HG02973 (cell line): Measurements from ENCODE around the gene GRID2.
"Not testable (repeated sequence)": the region's sequence is repeated elsewhere in the genome, so short reads cannot be mapped to it uniquely, and the experiment has no call there.

Experiments
- ATAC-seq: cut with Tn5 transposase; IDR thresholded peaks from one replicate; pipeline ENCODE4 v1.9.1; 2021; ENCODE audit warnings: moderate library complexity; ENCODE audit not compliant: unreplicated experiment

Gene GRID2

DNA sequence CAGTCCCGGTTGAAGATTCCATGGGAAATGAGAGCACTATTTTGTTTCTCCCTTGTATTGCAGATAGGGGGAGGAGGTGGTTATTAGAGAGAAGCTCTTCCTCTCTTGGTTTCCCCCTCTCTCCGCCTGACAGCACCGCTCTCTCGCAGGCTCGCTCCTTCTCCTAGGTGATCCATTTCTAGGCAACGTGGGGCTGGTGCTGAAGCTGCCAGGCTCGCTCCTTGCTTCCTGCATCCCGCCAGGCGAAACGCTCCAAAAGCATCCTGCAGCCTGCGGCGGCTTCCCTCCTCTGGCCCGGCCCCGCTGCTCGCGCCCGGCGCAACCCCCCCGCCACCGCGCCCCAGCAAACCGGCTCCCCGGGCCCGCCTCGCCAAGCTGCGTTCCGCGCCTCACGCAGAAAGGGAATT, at the start of gene GRID2:
Gene GRID2 (plus strand): TSS at position 346 of the 407 bp plus-strand sequence.
- no peak for ATAC-seq

DNA sequence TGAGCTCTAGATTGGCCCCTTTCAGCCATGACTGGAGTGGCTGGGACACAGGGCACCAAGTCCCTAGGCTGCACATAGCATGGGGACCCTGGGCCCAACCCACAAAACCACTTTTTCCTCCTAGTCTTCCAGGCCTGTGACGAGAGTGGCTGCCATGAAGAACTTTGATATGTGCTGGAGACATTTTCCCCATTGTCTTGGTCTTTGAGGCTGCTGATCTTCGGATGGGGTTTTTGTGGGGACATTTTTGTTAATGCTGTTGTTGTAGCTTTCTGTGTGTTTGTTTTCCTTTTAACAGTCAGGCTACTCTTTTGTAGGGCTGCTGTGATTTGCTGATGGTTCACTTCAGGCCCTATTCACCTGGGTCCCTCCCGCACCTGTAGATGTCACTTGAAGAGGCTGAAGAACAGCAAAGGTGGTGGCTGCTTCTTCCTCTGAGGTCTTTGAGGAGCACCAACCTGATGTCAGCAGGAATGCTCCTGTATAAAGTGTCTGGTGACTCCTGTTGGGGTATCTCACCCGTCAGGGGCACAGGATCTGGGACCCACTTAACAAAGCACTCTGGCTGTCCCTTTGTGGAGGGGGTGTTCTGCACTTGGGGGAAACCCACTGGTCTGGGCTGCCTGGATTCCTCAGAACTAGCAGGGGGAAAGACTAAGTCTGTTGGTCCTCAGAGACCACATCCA, 49.6 kb upstream of the GRID2 start:
- no peak for ATAC-seq

DNA sequence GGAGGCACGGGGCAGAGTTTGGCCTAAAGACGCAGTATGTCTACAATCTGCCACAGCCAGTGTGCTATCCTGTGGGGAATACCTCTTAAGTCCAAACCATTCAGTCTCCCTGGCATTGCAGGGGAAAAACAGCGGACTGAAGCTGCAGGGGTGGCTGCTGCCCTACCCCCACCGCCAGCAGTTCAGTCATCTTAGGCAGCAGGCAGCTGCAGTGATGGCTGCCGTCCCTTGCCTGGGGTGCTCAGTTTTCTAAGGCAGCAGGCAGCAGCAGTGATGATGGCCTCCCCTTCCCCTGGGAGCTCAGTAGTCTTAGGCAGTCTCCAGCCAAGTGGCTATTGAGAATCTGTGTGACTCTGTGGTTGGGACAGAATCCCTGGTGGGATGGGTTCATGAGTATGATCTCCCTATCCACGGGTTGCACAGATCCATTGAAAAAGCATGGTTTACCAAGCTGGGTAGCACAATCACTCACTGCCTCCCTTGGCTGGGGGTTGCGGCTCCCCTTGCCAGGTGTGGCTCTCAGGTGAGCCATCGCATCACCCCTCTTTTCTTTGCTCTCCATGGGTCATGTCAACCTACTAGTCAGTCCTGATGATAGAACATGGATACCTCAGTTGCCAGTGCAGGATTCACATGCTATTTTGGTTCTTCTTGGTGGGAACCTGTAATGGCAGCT, 48.9 kb upstream of the GRID2 start:
- no peak for ATAC-seq

DNA sequence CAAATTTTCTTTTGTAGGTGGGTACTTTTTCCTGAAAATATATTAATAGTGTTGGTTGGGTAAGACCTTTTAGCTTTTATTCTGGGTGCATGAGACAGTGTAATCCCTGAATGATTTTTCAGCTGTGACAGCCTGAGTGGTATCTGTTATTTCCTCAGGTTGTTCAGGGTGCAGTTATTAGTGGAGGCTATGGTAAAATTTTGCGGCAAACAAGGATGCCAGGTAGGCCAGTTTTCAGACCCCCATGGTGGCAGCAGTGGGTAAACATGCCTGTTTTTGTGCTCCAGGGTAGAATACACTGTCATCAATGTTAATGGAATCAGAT, 47.9 kb upstream of the GRID2 start:
- ATAC-seq = no peak

DNA sequence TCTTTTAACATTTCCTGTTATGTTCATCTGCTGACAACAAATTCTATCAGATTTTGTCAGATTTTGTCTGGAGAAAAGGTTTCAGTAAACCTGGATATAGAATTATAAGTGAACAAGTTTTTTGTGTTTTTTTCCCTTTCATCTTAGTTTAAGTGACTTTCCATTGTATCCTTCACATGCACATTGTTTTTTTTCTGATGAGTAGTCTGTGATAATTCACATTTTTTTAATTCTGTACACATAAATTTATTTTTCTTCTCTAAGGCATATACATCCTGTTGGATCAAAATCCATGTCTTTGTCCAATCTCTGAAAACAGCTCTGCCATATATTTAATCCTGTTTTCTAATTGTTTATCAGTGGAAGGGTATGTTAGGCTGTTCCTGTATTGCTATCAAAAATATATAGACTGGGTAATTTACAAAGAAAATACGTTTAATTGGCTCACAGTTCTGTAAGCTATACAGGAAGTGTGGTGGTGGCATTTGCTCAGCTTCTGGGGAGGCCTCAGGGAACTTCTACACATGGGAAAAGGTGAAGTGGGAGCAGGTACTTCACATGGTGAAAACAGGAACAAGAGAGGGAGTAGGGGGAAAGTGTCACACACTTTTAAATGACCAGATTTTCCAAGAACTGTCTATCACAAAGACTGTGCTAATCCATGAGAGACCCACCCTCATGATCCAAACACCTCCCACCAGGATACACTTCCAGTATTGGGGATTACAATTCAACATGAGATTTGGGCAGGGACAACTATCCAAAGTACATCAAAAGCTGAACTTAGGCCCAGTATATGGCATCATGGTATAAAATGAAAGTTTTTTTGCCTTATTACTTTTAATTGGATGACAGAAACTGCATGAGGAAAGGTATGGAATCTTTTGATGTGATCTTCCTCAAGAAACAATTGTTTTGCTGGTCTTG, 45.6 kb upstream of the GRID2 start:
- ATAC-seq = no peak

DNA sequence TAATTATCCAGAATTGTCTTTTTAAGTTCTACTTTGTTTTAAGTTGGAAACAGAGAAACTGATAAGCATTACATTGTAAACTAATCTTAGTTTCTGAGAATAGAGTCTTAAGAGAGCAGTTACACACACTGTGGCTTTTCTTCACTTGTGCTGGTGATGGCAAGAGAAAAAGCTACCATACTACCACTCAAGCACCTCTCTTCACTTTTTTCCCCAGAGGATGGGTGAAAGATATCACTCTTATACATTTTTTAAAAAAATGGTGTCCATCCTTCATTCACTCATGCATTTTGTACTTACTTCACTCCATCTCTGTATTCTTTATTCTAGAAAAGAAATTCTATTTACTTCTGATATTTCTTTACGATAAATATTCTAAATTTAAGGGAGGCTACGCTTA, 42.5 kb upstream of the GRID2 start:
- no peak for ATAC-seq

DNA sequence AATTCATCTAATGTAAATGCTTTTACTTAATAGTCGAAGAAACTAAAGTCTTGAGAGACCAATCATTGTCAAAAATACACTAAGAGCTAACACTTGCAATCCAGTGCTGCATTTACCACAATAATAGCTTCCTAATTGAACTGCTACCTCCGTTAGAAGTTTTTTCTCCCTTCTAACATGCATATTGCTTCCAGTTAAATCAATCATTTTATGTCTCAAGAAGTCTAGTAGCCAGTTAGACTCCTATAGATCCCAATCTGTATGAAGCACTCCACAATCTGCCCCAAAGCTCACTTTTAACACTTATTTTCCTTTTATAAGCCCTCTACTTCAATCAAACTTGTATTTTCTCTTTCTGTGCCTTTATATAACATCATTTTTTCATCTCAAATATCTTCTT, 41.4 kb upstream of the GRID2 start:
- no peak for ATAC-seq

DNA sequence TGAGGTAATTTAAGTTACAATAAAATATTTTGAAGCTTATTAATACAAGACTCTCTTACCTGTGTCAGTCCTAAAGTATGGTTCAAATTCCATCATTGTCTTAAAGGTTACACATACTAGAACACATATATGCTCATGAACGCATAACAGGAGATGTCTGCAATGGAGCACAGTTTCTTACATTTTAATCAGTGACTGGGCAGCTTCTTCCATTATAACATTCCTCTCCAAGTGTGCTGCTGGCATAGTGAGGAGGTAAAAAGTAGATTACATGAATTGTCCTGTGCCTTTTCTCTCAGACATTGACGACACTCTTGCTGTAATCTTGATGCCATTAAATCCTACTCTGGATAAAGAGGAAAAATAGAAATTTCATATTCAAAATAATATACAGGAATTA, 40.8 kb upstream of the GRID2 start:
- no peak for ATAC-seq

DNA sequence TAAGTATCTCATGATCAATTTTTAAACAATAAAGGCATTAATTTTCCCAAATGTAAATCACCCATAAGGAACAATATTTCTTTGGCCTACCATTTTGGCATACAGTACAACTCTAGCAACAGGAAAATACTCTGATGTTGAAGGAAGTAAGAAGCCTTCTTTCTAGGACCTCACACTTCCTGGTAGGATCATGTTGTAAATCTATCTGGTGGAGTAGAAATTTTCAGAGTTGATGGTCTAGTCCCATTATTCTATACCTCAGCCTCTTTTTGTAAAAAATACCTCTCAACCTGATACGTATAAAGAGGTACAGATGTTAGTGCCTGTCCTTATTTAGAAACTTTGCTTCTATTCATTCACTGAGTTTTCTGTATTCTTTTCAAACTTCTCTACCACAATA, 40.2 kb upstream of the GRID2 start:
- no peak for ATAC-seq

DNA sequence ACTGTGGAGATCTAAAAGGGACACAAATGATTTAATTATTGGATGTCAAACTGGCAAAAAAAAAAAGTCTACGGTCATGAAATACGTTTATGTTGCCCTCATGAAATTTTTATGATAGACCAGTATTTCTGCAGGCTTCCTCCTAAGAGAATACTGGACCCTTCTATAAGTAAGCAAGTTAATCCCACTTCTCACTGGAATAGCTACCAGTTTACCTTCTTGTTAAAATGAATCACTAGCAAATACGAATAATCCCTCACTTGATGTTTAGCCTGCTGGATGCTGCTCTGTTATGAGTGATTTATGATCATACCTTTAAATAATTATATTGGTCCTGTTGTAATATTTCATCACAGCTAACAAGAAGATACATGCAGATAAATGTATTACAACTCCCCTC, 39.6 kb upstream of the GRID2 start:
- ATAC-seq = no peak

DNA sequence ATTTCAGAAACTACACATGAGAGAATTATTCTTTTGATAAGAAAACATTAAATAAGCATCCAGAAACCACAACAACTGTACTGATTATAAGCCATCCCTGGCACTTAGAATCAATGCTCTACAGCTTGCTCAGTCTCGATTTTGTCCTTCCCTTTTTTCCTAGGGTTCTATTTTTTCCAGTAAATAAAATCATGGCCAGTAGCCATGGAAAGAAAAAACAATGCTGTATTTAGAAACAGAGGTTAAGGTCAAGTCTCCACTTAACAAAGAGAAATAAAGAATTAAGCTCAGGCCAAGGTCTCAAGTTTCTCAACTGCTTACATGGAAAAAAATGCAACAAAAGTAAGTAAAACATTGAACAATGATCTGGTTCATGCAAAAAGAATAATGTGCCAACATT, 38.7 kb upstream of the GRID2 start:
- no peak for ATAC-seq

DNA sequence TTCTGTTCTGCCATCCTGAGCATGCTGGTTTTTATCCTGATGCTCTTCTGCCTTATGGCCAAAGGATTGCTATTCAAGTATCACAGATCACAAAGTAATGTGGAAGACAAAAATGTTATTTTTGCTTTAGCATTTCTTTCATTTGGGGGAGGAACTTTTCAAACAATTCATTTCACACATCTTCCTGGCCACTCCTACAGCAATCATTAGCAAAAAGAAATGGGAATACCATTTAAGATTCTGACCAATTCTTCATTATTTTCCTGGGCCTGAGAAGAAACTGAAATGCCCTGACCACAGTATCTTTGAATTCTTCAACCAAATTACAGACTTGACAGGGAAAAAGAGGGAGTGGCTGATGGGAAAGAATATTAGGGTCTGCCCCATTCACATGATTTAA, 38.0 kb upstream of the GRID2 start:
- no peak for ATAC-seq

DNA sequence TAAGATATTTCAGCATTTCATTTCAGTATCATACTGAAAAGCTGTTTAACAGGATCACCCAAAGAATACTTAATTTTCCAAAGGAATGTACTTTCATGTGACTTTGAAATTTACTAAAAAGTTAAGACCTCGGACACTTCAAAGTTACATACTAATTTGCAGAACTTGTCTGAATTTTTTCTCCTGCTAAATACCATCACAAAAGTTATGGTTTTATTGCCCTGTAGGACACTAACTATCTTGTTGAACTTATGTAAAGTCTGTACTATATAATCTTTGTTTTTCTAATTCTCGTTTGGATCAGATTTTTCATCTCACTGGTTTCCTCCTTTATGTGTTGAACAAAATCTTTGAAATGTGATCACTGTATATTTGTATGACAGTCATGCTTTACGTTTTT, 37.2 kb upstream of the GRID2 start:
- no peak for ATAC-seq

DNA sequence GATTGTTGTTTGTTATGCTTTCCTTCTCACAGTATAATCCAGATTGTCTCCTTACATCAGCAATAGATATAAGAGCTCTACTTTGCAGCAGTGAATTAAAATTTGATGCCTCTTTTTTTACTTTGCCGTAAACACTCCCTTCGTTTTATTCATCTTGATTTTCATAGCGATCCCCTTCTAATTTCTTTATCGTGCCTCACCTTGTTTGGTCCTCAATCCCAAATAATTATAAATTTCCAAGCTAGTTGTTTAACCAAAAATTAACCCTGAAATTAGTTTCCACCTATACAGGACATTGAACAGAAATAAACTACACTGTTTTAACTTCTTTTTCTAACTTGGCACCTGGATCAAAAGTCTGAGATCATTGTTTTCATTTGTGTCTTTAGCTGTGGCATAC, 35.1 kb upstream of the GRID2 start:
- no peak for ATAC-seq

DNA sequence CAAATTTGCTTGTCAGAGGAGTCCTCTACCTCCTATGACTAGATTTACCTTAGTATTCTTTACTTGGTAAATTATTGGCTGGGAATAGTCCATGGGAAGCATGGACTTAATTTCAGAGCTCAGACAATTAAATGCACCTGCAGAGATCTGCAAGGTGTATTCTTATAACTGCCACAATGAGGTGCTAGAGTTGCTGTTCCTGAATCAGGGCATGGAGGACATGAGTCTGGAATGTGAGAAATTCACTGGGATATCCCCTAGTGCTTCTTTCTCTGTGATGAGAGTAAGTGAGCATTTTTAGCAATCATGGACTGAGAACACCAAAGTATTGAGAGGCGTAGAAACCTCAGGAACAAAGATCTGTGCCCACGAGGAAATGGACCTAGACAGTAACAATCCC, 32.9 kb upstream of the GRID2 start:
- ATAC-seq = no peak

DNA sequence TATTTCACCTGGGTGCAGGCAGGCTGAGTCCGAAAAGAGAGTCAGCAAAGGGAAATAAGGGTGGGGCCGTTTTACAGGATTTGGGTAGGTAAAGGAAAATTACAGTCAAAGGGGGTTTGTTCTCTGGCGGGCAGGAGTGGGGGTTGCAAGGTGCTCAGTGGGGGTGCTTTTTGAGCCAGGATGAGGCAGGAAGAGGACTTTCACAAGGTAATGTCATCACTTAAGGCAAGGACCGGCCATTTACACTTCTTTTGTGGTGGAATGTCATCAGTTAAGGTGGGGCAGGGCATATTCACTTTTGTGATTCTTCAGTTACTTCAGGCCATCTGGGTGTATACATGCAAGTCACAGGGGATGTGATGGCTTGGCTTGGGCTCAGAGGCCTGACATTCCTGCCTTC, 32.2 kb upstream of the GRID2 start:
- ATAC-seq = not testable (repeated sequence)

DNA sequence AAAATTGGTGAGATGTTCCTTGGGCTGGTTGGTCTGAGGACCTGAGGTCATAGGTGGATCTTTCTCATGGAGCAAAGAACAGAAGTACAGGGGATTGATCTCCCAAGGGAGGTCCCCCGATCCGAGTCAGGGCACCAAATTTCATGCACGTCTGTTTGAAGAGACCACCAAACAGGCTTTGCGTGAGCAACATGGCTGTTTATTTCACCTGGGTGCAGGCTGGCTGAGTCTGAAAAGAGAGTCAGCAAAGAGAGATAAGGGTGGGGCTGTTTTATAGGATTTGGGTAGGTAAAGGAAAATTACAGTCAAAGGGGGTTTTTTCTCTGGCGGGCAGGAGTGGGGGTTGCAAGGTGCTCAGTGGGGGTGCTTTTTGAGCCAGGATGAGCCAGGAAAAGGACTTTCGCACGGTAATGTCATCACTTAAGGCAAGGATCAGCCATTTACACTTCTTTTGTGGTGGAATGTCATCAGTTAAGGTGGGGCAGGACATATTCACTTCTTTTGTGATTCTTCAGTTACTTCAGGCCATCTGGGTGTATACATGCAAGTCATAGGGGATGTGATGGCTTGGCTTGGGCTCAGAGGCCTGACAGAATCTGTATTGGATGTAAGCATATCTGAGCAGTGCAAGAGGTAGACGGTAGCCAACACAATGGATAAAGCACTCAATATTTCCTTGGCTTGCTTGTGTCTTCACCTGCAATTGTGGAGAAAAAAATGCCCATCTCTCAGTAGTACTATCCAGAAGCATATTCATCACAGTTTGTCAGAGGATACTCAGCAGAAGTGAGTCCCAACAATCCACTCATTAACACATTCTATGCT, 26.5 kb upstream of the GRID2 start:
- not testable (repeated sequence) for ATAC-seq

DNA sequence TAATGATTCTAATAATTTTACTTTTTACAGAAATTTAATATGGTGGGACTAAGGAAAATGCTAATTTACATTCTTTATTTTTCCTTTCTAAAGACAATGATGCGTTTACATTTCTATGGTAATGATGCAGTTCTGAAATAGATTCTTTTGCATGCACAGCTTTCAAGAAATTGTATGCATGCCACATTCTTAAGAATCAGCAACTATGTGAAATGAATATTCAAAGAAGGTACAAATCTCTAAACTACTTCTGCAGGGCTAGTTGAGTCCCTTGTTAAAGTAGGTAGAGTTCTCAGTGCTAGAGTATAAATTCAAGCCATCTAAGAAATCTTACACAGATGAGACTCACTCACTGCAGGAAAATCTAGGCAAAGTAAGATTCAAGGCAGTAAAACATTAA, 24.5 kb upstream of the GRID2 start:
- ATAC-seq = no peak

DNA sequence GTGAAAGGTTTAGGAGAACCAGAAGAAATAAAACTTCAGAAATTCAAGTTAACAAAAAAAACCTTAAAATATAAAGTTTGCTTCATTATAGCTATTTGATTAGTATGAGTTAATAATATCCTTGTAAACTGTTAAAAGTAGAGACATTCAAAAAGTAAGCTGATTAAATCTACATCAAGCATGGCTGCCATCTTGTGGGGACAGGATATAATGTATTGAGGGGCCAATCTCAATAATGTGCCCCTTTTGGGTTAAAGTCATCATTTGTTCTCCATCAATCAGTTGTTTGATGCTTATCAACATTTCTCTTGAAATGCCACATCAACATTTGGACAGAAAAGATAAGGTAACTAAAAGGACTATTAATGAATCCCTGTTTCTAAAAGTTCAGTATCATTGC, 4.6 kb upstream of the GRID2 start:
- ATAC-seq = no peak

DNA sequence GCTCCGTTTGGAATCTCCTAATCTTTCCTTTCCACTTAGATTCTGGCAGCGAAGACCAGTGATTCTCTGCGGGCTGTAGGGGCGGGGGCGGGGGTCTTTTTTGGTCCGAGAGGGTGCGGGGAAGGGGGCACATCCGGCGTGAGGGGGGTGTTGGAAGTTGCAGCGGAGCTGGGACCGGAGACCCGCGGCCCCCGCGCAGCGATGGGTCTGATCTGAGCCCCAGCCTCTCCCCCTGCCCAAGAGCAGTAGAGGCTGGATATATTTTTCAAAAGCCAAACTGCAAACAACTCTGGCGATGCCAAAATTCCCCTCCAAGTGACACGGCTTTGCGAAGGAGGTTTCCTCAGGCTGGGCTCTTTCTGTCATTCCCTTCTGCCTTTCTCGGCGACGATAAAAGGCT, 355 bp downstream of the GRID2 start:
- ATAC-seq = no peak

DNA sequence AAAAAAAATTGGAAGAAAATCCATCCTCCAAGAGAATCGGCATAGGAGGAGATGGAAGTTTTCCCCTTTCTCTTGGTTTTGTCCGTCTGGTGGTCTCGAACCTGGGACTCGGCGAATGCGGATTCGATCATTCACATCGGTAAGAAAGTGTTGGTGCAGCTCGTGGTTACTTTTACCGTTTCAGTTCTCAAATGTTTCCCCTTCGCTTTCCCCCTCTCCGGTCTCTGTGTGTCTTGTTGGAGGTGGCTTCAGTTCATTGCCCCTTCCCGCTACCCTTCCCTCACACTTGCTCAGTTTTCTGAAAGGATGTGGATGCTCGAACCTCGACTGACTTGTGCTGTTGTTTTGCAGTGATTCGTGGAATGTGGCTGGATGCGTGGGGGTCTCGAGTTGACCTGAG, 840 bp downstream of the GRID2 start:
- no peak for ATAC-seq
